GM11168 (cell line): Measurements from ENCODE around the gene SNX10.

ENCODE experiments used
- in situ Hi-C: fragments of 300-500 bp; cut with MboI; formaldehyde crosslinking; loops from one replicate; pipeline ENCODE4 v1.12.0; 2022; ENCODE audit warnings: low sequenced_read_pairs; ENCODE audit not compliant: unreplicated experiment

The SNX10 gene

GRCh38 chr7:26393818-26394217 lies 102.2 kb downstream of the SNX10 start:
- in situ Hi-C loops = loop anchor here (25.0 kb wide), 1 partner anchor 468 kb away; the partner anchor contains the start of gene SKAP2

GRCh38 chr7:26397332-26397731 lies 105.7 kb downstream of the SNX10 start:
- in situ Hi-C loops = loop anchor here (25.0 kb wide), 1 partner anchor 465 kb away; the partner anchor contains the start of gene SKAP2

GRCh38 chr7:26397796-26398426 lies 106.2 kb downstream of the SNX10 start:
- in situ Hi-C loops = loop anchor here (25.0 kb wide), 1 partner anchor 464 kb away; the partner anchor contains the start of gene SKAP2

- in situ Hi-C loops = loop anchor here (25.0 kb wide), 1 partner anchor 464 kb away; the partner anchor contains the start of gene SKAP2
These were observed 106.7 kb downstream of the SNX10 start for GRCh38 chr7:26398427-26398755.

GRCh38 chr7:26398756-26399509 lies 107.3 kb downstream of the SNX10 start:
- in situ Hi-C loops = loop anchor here (25.0 kb wide), 1 partner anchor 463 kb away; the partner anchor contains the start of gene SKAP2

GRCh38 chr7:26399736-26400135 lies 108.1 kb downstream of the SNX10 start:
- in situ Hi-C loops = loop anchor here (25.0 kb wide), 1 partner anchor 463 kb away; the partner anchor contains the start of gene SKAP2

GRCh38 chr7:26403640-26404039 lies 112.0 kb downstream of the SNX10 start:
- in situ Hi-C loops = no loop called here

- in situ Hi-C loops = no loop called here
These were observed 112.7 kb downstream of the SNX10 start for GRCh38 chr7:26404189-26404996.

- in situ Hi-C loops = no loop called here
These were observed 114.8 kb downstream of the SNX10 start for GRCh38 chr7:26406433-26406832.

- in situ Hi-C loops = no loop called here
These were observed 118.2 kb downstream of the SNX10 start for GRCh38 chr7:26409661-26410547.

GRCh38 chr7:26413007-26413691 lies 121.5 kb downstream of the SNX10 start:
- in situ Hi-C loops = no loop called here

GRCh38 chr7:26416004-26416403 lies 124.3 kb downstream of the SNX10 start:
- in situ Hi-C loops = no loop called here

- in situ Hi-C loops = no loop called here
These were observed 126.3 kb downstream of the SNX10 start for GRCh38 chr7:26417911-26418413.

GRCh38 chr7:26419198-26419597 lies 127.5 kb downstream of the SNX10 start:
- in situ Hi-C loops = no loop called here

- in situ Hi-C loops = no loop called here
These were observed 128.9 kb downstream of the SNX10 start for GRCh38 chr7:26420422-26421019.

- in situ Hi-C loops = no loop called here
These were observed 131.1 kb downstream of the SNX10 start for GRCh38 chr7:26422761-26423160.

GRCh38 chr7:26423436-26423835 lies 131.8 kb downstream of the SNX10 start:
- in situ Hi-C loops = no loop called here
